Kidney tubule cell (primary cell): ENCODE results near the gene CAPZA2.
"Not testable (repeated sequence)": the region's sequence is repeated elsewhere in the genome, so short reads cannot be mapped to it uniquely, and the experiment has no call there.

ENCODE experiments used
- DNase-seq: peaks from one replicate; pipeline ENCODE4 v3.0.0-alpha.2; 2018; ENCODE audit warnings: low spot score

CAPZA2 gene

DNA sequence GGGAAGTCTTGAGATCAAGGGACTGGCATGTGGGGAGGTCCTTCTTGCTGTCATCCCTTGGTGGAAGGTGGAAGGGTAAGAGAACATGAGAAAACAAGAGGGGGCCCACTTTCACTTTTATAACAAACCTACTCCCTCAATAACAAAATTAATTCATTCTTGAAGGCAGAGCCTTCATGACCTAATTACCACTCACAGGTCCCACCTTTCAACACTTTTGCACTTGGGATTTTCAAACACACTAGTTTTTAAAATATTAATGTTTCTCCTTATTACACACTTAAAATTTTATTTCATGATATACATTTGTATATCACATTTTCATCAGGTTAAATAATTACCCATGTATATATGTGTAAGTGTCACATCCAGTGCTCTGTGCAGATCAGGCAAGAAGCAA lies 93.0 kb downstream of the CAPZA2 start:
- DNase-seq: no peak

GRCh38 chr7:116955801-116956476 lies 93.6 kb downstream of the CAPZA2 start:
- DNase-seq: no peak

DNA sequence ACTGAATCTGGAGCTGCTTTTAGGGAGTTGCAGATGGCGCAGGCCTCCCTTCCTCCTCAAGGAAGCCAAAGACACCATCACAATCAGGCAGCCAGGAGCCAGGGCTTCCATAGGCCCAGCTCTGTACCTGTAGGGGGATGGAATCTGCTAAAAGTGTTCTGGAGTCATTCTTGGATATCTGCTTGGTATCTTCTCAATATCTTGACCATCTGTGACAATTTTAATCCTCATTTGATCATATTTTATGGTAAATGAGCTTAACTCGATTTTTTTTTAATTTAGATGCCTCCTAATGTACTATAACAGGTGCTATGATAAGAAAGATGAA lies 94.1 kb downstream of the CAPZA2 start:
- DNase-seq: no peak

DNA sequence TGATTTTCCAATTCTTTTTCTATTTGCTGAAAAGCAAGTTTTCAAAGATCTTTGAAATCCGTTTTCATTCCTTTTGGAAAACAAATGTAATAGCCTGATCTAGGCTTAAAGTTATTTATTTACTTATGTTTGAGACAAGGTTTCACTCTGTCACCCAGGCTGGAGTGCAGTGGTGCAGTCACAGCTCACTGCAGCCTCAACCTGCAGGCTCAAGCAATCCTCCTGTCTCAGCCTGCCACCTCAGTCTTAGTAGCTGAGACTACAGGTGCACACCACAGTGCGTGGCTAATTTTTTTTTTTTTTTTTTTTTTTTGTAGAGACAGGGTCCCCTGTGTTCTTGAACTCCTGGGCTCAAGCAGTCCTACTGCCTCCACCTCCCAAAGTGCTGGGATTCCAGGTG lies 95.5 kb downstream of the CAPZA2 start:
- peak; percentile 84 for DNase-seq

DNA sequence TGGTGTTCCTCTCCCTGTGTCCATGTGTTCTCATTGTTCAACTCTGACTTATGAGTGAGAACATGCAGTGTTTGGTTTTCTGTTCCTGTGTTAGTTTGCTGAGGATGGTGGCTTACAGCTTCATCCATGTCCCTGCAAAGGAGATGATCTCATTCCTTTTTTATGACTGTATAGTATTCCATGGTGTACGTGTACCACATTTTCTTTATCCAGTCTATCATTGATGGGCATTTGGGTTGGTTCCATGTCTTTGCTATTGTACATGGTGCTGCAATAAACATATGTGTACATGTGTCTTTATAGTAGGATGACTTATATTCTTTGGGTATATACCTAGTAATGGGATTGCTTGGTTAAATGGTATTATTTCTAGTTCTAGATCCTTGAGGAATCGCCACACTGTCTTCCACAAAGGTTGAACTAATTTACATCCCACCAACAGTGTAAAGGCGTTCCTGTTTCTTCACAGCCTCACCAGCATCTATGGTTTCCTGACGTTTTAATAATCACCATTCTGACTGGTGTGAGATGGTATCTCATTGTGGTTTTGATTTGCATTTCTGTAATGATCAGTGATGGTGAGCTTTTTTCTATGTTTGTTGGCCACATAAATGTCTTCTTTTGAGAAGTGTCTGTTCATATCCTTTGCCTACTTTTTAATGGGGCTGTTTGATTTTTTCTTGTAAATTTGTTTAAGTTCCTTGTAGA lies 99.7 kb downstream of the CAPZA2 start:
- not testable (repeated sequence) for DNase-seq

- DNase-seq: no peak
Observed at GRCh38 chr7:116963234-116963633, 100.8 kb downstream of the CAPZA2 start.

- no peak for DNase-seq
Observed at GRCh38 chr7:116966601-116967000, 104.2 kb downstream of the CAPZA2 start.

- DNase-seq: no peak
Observed at GRCh38 chr7:116967254-116967922, 105.0 kb downstream of the CAPZA2 start.

GRCh38 chr7:116967983-116968382 lies 105.6 kb downstream of the CAPZA2 start:
- DNase-seq: no peak

- DNase-seq: no peak
Observed at GRCh38 chr7:116968631-116969030, 106.2 kb downstream of the CAPZA2 start.

- DNase-seq: no peak
Observed at GRCh38 chr7:116969371-116969902, 107.0 kb downstream of the CAPZA2 start.

GRCh38 chr7:116970238-116970910 lies 108.0 kb downstream of the CAPZA2 start:
- DNase-seq: no peak

DNA sequence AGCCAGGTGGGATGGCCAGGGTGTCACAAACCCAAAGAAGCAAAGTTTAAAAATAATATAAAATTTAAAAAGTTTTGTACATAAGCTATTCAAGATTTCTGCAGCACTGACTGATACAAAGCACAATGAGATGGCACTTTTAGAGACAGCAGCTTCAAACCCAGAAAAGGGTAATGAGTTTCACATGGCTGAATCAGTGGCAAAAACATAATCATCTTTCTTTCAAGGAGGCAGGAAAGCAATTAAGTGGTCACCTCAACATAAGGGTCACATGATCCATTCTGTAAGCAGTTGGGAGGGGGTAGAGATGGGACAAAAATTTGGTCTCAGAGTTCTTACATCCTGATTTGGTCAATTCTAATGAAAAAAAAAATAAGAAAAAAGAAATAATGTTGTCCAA lies 108.8 kb downstream of the CAPZA2 start:
- DNase-seq: not testable (repeated sequence)
